ENCODE results near the gene DAGLA. TPM values are rescaled to one million over a fixed set of nuclear protein-coding genes. Genes with fewer than 3 reads are reported as not detected.

The DAGLA gene
- total RNA-seq, 1 experiment from 2014 or later, result 0.98 TPM

- in situ Hi-C loops (cut with HindIII; ENCODE audit: low pct_unique_long_range_greater_than_20kb, low sequenced_read_pairs), result no loop called here
- no peak for DNase-seq (ENCODE audit: low read depth, low spot score)
Measured at GRCh38 chr11:61683961-61684869, 4.0 kb downstream of the DAGLA start.

GRCh38 chr11:61684870-61685616 lies 4.9 kb downstream of the DAGLA start:
- DNase-seq (ENCODE audit: low read depth, low spot score), result no peak
- in situ Hi-C loops (cut with HindIII; ENCODE audit: low pct_unique_long_range_greater_than_20kb, low sequenced_read_pairs), result no loop called here

- in situ Hi-C loops (cut with HindIII; ENCODE audit: low pct_unique_long_range_greater_than_20kb, low sequenced_read_pairs), result no loop called here
- no peak for DNase-seq (ENCODE audit: low read depth, low spot score)
Measured at GRCh38 chr11:61685617-61685967, 5.4 kb downstream of the DAGLA start.

- in situ Hi-C loops (cut with HindIII; ENCODE audit: low pct_unique_long_range_greater_than_20kb, low sequenced_read_pairs), result no loop called here
- DNase-seq (ENCODE audit: low read depth, low spot score), result no peak
Measured at GRCh38 chr11:61686066-61686465, 5.9 kb downstream of the DAGLA start.

- in situ Hi-C loops (cut with HindIII; ENCODE audit: low pct_unique_long_range_greater_than_20kb, low sequenced_read_pairs), result no loop called here
Measured at GRCh38 chr11:61686469-61686868, 6.3 kb downstream of the DAGLA start.

GRCh38 chr11:61687420-61687819 lies 7.2 kb downstream of the DAGLA start:
- DNase-seq (ENCODE audit: low read depth, low spot score), result no peak
- in situ Hi-C loops (cut with HindIII; ENCODE audit: low pct_unique_long_range_greater_than_20kb, low sequenced_read_pairs), result no loop called here

More at GRCh38 chr11:61686469-61686868, 6.3 kb downstream of the DAGLA start:
- DNase-seq (ENCODE audit: low read depth, low spot score), result no peak

- DNase-seq (ENCODE audit: low read depth, low spot score), result no peak
- in situ Hi-C loops (cut with HindIII; ENCODE audit: low pct_unique_long_range_greater_than_20kb, low sequenced_read_pairs), result no loop called here
Measured at GRCh38 chr11:61688365-61689163, 8.4 kb downstream of the DAGLA start.

- no peak for DNase-seq (ENCODE audit: low read depth, low spot score)
Measured at GRCh38 chr11:61689164-61689496, 8.9 kb downstream of the DAGLA start.

GRCh38 chr11:61690706-61691379 lies 10.7 kb downstream of the DAGLA start:
- in situ Hi-C loops (cut with HindIII; ENCODE audit: low pct_unique_long_range_greater_than_20kb, low sequenced_read_pairs), result no loop called here
- no peak for DNase-seq (ENCODE audit: low read depth, low spot score)

More at GRCh38 chr11:61689164-61689496, 8.9 kb downstream of the DAGLA start:
- in situ Hi-C loops (cut with HindIII; ENCODE audit: low pct_unique_long_range_greater_than_20kb, low sequenced_read_pairs), result no loop called here

- in situ Hi-C loops (cut with HindIII; ENCODE audit: low pct_unique_long_range_greater_than_20kb, low sequenced_read_pairs), result no loop called here
- DNase-seq (ENCODE audit: low read depth, low spot score), result no peak
Measured at GRCh38 chr11:61691380-61692156, 11.4 kb downstream of the DAGLA start.

GRCh38 chr11:61693922-61694601 lies 13.9 kb downstream of the DAGLA start:
- DNase-seq (ENCODE audit: low read depth, low spot score), result no peak
- in situ Hi-C loops (cut with HindIII; ENCODE audit: low pct_unique_long_range_greater_than_20kb, low sequenced_read_pairs), result no loop called here

- no peak for DNase-seq (ENCODE audit: low read depth, low spot score)
- in situ Hi-C loops (cut with HindIII; ENCODE audit: low pct_unique_long_range_greater_than_20kb, low sequenced_read_pairs), result no loop called here
Measured at GRCh38 chr11:61694602-61694939, 14.4 kb downstream of the DAGLA start.

GRCh38 chr11:61694946-61695706 lies 14.9 kb downstream of the DAGLA start:
- in situ Hi-C loops (cut with HindIII; ENCODE audit: low pct_unique_long_range_greater_than_20kb, low sequenced_read_pairs), result no loop called here
- DNase-seq (ENCODE audit: low read depth, low spot score), result no peak

- in situ Hi-C loops (cut with HindIII; ENCODE audit: low pct_unique_long_range_greater_than_20kb, low sequenced_read_pairs), result no loop called here
- no peak for DNase-seq (ENCODE audit: low read depth, low spot score)
Measured at GRCh38 chr11:61695917-61696316, 15.7 kb downstream of the DAGLA start.

- DNase-seq (ENCODE audit: low read depth, low spot score), result no peak
- in situ Hi-C loops (cut with HindIII; ENCODE audit: low pct_unique_long_range_greater_than_20kb, low sequenced_read_pairs), result no loop called here
Measured at GRCh38 chr11:61696602-61697001, 16.4 kb downstream of the DAGLA start.

- DNase-seq (ENCODE audit: low read depth, low spot score), result no peak
Measured at GRCh38 chr11:61697078-61697502, 16.9 kb downstream of the DAGLA start.

More at GRCh38 chr11:61697078-61697502, 16.9 kb downstream of the DAGLA start:
- in situ Hi-C loops (cut with HindIII; ENCODE audit: low pct_unique_long_range_greater_than_20kb, low sequenced_read_pairs), result no loop called here

Measured in SK-MEL-5 (cell line).